ENCODE measurements around the gene DLL4. TPM values are rescaled to one million over a fixed set of nuclear protein-coding genes. Genes with fewer than 3 reads are reported as not detected.

Gene DLL4
- total RNA-seq, 1 donor from 2014 or later: not detected

DNA sequence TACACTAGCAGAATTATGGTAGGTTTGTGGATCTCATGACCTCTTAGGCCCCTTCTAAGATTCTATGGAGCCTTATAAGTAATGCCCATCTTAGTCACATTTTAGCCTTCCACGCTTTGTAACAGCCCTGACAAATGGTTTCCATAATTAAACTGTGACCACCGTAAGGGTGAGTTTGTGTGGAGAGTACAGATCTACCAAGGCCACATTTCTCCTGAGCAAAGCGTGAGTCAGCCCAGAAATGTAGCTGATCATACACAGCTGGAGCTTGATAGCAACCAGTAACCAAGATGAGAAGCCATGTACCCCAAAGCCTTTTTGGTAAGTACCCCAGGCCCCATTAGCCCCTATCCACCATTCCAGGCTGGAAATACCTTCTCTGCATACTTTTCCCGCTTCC lies 55.8 kb downstream of the DLL4 start:
- intact Hi-C loops (cut with micrococcal nuclease): no loop called here

GRCh38 chr15:40985541-40986330 lies 56.6 kb downstream of the DLL4 start:
- intact Hi-C loops (cut with micrococcal nuclease): no loop called here

DNA sequence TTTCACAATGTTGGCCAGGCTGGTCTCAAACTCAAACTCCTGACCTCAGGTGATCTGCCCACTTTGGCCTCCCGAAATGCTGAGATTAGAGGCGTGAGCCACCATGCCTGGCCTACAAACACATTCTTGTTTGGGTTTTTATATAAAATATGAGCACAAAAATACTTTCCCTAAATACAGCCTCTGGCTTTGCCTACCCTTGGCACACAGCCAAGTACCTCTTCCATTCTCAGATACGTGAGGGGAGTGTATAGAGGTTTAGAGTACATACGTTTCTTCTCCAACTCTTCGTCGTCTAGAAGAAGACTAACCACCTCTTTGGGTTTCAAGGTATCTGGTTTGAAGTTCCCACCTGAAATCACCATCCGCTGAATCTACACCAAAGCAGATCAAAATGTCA lies 57.7 kb downstream of the DLL4 start:
- intact Hi-C loops (cut with micrococcal nuclease): no loop called here

- intact Hi-C loops (cut with micrococcal nuclease): no loop called here
These were observed 59.0 kb downstream of the DLL4 start for GRCh38 chr15:40988156-40988555.

Other genes with a start within 250 kb of the DLL4 start
- 64.7 and 64.9 TPM in 2 replicates for gene RAD51, start 234.2 kb upstream of the DLL4 start, total RNA-seq
- 35.7 and 37.9 TPM in 2 replicates for gene RMDN3, start 174.1 kb upstream of the DLL4 start, total RNA-seq
- gene GCHFR, start 165.3 kb upstream of the DLL4 start, total RNA-seq: 40.3 and 41.4 TPM in 2 replicates
- gene C15orf62, start 159.4 kb upstream of the DLL4 start, total RNA-seq: 0.89 and 1.4 TPM in 2 replicates
- gene ZFYVE19, start 122.3 kb upstream of the DLL4 start, total RNA-seq: 32.6 and 35.4 TPM in 2 replicates
- gene DNAJC17, start 121.9 kb upstream of the DLL4 start, total RNA-seq: 41.5 and 43.2 TPM in 2 replicates
- gene PPP1R14D, start 100.6 kb upstream of the DLL4 start, total RNA-seq: not detected in 2 replicates
- 3.6 and 3.7 TPM in 2 replicates for gene SPINT1, start 85.3 kb upstream of the DLL4 start, total RNA-seq
- gene RHOV, start 55.1 kb upstream of the DLL4 start, total RNA-seq: 0.09 and 0.11 TPM in 2 replicates
- gene VPS18, start 34.9 kb upstream of the DLL4 start, total RNA-seq: 15.6 and 16.8 TPM in 2 replicates
- 2.7 and 3.6 TPM in 2 replicates for gene CHAC1, start 24.1 kb downstream of the DLL4 start, total RNA-seq
- 33.1 and 33.2 TPM in 2 replicates for gene INO80, start 186.9 kb downstream of the DLL4 start, total RNA-seq